Measurements from ENCODE around the gene FNDC11.

Gene FNDC11

DNA sequence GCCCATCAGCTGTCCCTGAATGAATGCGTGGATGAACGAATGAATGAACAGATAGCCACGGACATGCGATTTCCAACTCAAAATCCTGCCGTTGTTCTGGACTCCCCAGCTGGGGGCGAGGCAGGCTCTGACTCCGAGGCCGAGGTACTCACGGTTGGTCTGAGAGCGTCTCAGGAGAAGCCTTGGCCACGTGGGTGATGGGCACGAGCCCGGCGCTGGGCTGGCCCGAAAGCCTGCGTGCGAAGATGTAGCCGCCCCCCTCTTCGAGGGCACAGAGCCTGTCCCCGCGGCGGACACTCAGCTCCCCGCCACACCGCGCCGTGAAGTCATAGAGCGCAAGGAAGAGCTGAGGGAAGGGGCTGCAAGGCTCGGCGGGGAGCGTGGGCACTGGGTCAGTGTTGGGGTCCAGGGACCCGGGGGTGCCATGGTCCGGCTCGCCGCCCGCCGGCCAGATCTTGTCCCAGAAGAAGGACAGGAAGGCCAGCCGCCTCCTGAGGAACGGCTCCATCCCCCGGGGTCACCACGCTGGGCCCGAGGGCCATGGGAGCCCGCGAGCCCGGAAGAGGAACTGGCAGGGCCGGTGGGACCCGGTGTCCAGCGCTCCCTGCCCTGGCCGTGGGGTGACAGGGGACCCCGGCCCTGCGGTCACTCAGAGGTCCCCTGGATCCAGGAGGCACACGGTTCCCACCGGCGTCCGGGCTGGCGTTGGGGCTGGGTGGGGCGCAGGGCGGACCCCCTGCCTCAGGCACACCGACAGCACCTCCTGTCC is 6.8 kb upstream of the FNDC11 start:
- TF ChIP-seq, protein P1, sequence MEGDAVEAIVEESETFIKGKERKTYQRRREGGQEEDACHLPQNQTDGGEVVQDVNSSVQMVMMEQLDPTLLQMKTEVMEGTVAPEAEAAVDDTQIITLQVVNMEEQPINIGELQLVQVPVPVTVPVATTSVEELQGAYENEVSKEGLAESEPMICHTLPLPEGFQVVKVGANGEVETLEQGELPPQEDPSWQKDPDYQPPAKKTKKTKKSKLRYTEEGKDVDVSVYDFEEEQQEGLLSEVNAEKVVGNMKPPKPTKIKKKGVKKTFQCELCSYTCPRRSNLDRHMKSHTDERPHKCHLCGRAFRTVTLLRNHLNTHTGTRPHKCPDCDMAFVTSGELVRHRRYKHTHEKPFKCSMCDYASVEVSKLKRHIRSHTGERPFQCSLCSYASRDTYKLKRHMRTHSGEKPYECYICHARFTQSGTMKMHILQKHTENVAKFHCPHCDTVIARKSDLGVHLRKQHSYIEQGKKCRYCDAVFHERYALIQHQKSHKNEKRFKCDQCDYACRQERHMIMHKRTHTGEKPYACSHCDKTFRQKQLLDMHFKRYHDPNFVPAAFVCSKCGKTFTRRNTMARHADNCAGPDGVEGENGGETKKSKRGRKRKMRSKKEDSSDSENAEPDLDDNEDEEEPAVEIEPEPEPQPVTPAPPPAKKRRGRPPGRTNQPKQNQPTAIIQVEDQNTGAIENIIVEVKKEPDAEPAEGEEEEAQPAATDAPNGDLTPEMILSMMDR (IDR thresholded peaks at IDR 0.05; ENCODE audit: insufficient read depth, low read length, poor library complexity, severe bottlenecking) = no peak
- DNase-seq (ENCODE audit: extremely low read depth, insufficient read length) = no peak
- no peaks in the 10 kb centered on the region for H3K27me3 ChIP-seq (replicated peaks; ENCODE audit: control insufficient read depth, insufficient read depth, low read length)
- no peak overlapping the region for H3K4me3 ChIP-seq (replicated peaks; ENCODE audit: low read depth, low read length)
- H3K36me3 ChIP-seq (ENCODE audit: control insufficient read depth, insufficient read depth, low read length) = no peaks in the 10 kb centered on the region

DNA sequence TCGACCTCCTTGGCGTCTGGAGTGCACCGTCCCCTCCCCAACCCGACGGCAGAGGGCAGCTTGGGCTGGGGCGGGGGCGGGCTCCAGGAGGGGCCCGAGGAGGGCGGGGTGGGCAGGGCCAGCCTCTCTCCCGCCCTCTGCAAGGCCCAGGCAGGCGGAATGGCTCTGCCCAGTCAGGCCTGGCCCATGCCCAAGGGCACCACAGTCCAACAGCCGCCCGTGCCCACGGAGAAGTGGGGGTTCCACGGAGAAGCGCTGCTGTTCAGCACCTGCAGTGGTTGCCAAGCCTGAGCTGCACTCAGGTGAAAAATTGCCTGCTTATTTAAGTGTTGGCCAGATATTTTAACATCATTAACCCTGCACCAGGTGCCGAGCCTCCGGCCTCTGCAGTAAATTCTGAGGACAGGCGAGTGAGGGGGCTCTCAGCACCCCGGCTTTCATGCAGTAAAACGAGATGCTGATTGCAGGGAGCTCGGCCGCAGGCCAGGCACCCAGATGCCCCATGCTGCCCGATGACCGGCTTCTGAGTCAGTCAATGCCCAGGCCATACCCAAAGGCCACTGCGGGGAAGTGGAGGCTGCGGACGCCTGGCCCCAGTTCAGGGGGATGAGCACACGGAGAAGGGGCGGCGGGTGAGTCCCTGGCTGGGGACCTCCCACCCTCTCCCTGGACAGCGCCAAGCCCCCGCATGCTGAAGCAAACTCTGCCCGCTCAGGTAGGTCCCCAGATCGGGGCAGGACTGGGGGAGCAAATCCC is 6.1 kb upstream of the FNDC11 start, which contains the start of gene SRMS:
Gene SRMS, minus strand, starts transcription at position 25 of the 756 bp plus-strand sequence. CDS start 286 bp downstream, outside the sequence.
- Histone ChIP-seq H3K27me3 (replicated peaks; ENCODE audit: control insufficient read depth, insufficient read depth, low read length) (no peaks in the 10 kb centered on the region), H3K4me3 (replicated peaks; ENCODE audit: low read depth, low read length) (no peak within 1 kb of the TSS), H3K36me3 (ENCODE audit: control insufficient read depth, insufficient read depth, low read length) (no peaks in the 10 kb centered on the region)
- TF ChIP-seq, protein P1 (IDR thresholded peaks at IDR 0.05; ENCODE audit: insufficient read depth, low read length, poor library complexity, severe bottlenecking) = no peak
- DNase-seq (ENCODE audit: extremely low read depth, insufficient read length) = no peak

DNA sequence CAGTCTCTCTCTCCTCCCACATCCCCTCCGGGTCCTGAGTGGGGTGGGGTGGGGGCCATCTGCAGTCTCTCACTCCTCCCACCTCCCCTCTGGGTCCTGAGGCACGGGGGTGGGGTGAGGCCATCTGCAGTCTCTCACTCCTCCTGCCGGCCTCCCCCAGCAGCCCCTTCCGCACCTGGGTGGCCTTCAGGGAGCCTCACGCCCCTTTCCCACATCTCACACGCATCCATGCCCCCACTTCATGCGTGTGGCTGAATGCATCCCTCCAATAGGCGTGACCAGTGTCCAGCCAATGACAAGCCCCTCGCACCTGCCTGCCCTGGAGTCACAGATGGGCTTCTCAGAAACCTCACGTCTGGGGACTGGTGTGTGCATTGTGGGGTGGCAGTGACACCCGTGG is 5.4 kb upstream of the FNDC11 start:
- Histone ChIP-seq H3K27me3 (replicated peaks; ENCODE audit: control insufficient read depth, insufficient read depth, low read length) (no peaks in the 10 kb centered on the region), H3K36me3 (ENCODE audit: control insufficient read depth, insufficient read depth, low read length) (no peaks in the 10 kb centered on the region), H3K4me3 (replicated peaks; ENCODE audit: low read depth, low read length) (no peak overlapping the region)
- no peak for DNase-seq (ENCODE audit: extremely low read depth, insufficient read length)
- TF ChIP-seq, protein P1 (IDR thresholded peaks at IDR 0.05; ENCODE audit: insufficient read depth, low read length, poor library complexity, severe bottlenecking) = no peak

DNA sequence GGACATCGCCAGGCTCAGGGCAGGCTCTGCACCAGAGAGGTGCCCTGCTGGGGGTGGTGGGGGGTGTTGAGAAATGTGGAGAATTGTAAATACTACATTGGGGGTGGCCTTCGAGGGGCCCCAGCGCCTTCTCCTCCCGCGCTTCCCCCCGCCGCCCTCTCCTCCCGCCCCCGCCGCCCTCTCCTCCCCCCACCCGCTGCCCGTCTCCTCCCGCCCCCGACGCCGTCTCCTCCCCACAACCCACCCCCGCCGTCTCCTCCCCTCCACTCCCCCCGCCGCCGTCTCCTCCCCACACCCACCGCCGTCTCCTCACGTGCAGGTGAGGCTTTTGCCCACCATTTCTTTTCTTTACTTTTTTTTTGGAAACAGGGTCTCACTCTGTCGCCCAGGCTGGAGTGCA is 4.9 kb upstream of the FNDC11 start:
- Histone ChIP-seq H3K27me3 (replicated peaks; ENCODE audit: control insufficient read depth, insufficient read depth, low read length) (no peaks in the 10 kb centered on the region), H3K4me3 (replicated peaks; ENCODE audit: low read depth, low read length) (no peak overlapping the region), H3K36me3 (ENCODE audit: control insufficient read depth, insufficient read depth, low read length) (no peaks in the 10 kb centered on the region)
- DNase-seq (ENCODE audit: extremely low read depth, insufficient read length) = no peak
- TF ChIP-seq, protein P1 (IDR thresholded peaks at IDR 0.05; ENCODE audit: insufficient read depth, low read length, poor library complexity, severe bottlenecking) = no peak

DNA sequence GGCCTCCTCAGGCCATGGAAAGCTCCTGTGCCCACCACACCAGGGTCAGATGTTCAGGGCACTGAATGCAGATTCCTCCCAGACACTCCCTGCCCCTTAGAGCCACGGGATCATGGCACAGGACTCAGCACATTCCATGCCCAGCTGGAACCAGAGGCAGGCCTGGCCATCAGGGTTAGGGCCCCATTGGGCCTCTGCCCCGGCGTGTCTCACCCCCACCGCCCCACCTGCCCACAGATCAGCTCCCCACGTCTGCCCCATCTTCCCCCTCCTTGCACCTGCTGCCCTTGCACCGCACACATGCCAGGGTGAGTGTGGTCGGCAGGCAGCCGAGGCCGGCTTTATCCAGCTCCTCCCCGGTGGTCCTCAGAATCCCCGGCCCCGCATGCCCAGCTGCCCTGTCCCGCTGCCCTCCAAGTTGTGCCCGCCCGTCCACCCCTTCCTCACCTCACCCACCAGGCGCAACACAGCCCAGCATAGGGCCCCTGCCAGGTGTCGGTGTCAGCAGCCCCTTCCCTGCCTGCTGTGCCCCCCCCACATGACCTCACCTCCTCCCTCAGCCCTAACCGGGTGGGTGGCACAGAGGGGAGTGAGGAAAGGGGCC is 4.2 kb upstream of the FNDC11 start:
- DNase-seq (ENCODE audit: extremely low read depth, insufficient read length) = no peak
- Histone ChIP-seq H3K4me3 (replicated peaks; ENCODE audit: low read depth, low read length) (no peak overlapping the region), H3K36me3 (ENCODE audit: control insufficient read depth, insufficient read depth, low read length) (no peaks in the 10 kb centered on the region), H3K27me3 (replicated peaks; ENCODE audit: control insufficient read depth, insufficient read depth, low read length) (no peaks in the 10 kb centered on the region)
- TF ChIP-seq, protein P1 (IDR thresholded peaks at IDR 0.05; ENCODE audit: insufficient read depth, low read length, poor library complexity, severe bottlenecking) = no peak
